GM21737 (cell line): ENCODE data around the gene AQP12A.

ENCODE experiments used
- ATAC-seq: cut with Tn5 transposase; IDR thresholded peaks from one replicate; pipeline ENCODE4 v1.9.1; 2021; ENCODE audit warnings: mild to moderate bottlenecking, moderate library complexity; ENCODE audit not compliant: unreplicated experiment

The AQP12A gene

GRCh38 chr2:240703417-240704341 is 12.0 kb downstream of the AQP12A start:
- ATAC-seq = no peak

- no peak for ATAC-seq
Measured at GRCh38 chr2:240704651-240705050, 13.0 kb downstream of the AQP12A start.

GRCh38 chr2:240705204-240705791 is 13.6 kb downstream of the AQP12A start:
- no peak for ATAC-seq

- ATAC-seq = no peak
Measured at GRCh38 chr2:240707043-240707756, 15.5 kb downstream of the AQP12A start.

DNA sequence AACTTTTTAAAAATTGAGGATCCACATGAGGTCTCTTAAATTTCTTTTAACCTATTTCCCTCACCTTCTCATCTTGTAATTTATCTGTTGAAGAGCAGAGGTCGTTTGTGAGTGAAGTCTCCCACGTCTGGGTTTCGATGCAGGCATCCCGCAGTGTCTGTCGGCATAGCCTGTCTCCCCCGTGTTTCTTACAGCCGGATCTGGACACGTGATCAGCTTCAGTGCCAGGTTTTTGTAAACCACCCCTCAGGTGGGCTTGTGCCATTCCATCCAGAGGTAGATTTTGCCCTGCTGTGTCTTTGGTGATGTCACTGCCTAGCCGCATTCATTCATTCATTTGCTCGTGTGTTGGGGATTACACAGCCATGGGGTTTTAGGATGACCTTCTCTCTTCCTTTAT is 16.2 kb downstream of the AQP12A start:
- ATAC-seq = no peak

DNA sequence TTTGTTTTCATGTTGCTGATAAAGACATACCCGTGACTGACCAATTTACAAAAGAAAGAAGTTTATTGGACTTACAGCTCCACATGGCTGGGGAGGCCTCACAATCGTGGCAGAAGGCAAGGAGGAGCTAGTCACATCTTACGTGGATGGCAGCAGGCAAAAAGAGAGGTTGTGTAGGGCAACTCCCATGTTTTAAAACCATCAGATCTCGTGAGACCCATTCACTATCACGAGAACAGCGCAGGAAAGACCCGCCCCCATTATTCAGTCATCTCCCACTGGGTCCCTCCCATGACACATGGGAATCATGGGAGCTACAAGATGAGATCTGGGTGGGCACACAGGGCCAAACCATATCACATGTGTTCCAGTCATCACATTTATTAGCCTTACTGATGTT is 16.8 kb downstream of the AQP12A start:
- no peak for ATAC-seq

- no peak for ATAC-seq
Measured at GRCh38 chr2:240711296-240711695, 19.6 kb downstream of the AQP12A start.

DNA sequence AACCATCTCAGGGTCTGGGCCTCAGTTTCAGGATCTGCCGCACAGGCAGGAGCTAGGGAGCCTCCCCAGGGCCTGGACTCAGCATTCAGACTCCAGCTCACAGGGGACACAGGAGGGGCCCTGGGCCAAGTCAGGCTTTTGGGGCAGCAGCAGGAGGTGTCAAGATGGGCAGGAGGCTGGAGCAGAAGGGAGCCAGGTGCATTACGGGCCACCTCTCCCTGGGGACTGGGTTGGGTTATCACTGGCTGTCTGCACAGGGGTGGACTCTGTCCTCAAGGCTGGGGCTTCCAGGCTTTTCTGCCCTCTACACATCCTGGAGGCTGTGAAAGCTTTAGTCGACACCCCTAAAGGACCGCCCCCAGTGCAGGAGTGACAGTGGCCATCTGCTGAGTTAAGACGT is 20.0 kb downstream of the AQP12A start:
- ATAC-seq = no peak

- no peak for ATAC-seq
Measured at GRCh38 chr2:240712121-240712520, 20.5 kb downstream of the AQP12A start.

GRCh38 chr2:240713071-240713927 is 21.6 kb downstream of the AQP12A start:
- no peak for ATAC-seq

DNA sequence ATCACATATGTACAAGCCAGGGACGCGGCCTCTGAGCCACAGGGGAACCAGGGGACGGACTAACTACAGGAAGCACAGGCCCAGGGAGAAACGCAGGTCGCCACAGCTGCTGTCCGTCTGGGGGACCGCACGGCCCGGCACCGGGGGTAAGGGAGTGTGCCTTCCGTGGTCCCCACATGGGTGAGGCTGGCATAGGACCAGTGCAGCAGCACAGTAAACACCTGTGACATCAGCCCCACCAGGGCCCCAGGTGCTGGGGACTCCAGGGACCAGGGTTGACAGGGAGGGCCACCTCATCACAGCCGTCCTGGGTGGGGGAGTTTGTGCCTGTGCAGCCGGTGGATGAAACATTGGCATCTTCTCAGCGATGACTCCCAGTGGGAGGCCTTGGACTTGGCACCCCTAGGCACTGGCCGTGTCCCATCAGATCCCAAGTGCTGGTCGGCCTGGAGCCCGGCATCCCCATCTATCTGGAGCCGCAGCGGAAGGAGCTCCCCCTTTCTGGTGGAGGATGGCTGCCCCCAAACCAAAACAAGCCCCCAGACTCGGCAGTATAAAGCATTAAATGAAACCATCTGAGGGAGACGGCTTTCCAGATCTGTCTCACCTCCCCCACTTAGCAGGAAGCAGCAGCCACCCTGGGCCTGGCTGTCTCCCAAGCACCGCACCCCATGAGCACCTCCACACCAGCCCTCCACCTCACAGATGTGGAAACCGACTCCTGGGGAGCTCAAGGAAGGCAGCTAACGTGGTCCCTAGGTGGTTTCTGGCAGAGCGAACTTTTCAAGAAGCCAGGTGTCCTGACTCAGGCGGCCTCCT is 22.5 kb downstream of the AQP12A start:
- no peak for ATAC-seq

- no peak for ATAC-seq
Measured at GRCh38 chr2:240714747-240715725, 23.4 kb downstream of the AQP12A start.

DNA sequence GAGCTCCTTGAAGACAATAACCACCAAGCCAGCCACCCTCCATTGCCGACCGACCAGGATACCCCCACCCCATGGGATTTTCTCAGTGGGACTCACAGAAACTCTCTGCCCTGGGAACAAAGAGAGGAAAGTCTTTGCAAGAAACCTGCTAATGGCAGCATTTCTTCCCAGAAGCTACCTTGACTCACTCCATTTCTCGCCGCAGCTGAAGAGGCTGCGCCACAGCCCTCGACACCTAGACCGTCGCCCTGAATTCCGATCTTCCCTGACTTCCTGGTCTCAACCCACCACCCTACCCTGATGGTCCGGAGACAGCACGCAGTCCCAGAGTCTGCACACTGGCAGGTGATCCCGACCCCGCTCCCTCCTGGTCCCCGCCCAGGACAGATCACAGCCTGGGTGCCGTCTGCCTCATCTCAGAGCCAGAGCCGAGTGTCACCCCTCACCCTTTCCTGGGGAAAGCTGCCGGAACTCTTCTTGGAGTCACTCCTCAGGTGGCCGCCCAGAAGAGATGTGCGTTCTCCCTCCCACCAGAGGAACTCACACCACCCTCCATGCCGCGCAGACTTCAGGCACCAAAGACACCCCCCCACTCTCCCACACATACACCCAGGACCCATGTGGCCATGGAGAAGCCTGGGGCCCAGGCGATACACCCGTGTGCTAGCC is 24.6 kb downstream of the AQP12A start:
- no peak for ATAC-seq

GRCh38 chr2:240717181-240717641 is 25.5 kb downstream of the AQP12A start:
- no peak for ATAC-seq

GRCh38 chr2:240717681-240718581 is 26.3 kb downstream of the AQP12A start:
- no peak for ATAC-seq

- ATAC-seq = no peak
Measured at GRCh38 chr2:240718896-240719490, 27.3 kb downstream of the AQP12A start.
